ENCODE measurements around the gene OR5T2.
"Not testable (repeated sequence)": the region's sequence is repeated elsewhere in the genome, so short reads cannot be mapped to it uniquely, and the experiment has no call there.

OR5T2 gene

GRCh38 chr11:56234155-56234554 lies at the start of gene OR5T2:
Gene OR5T2, minus strand, starts transcription at chr11:56234255. Its CDS starts 1,193 bp downstream, at chr11:56233062.
- Histone ChIP-seq H3K9ac (ENCODE audit: low read length in 2 of 2) (no peak within 1 kb of the TSS), H3K36me3 (ENCODE audit: control insufficient read depth in 2 of 2, insufficient read depth in 2 of 2, low read length in 2 of 2) (no peaks in the 10 kb centered on the region), H3K4me1 (ENCODE audit: control insufficient read depth, insufficient read depth, low read length) (no peaks in the 10 kb centered on the region), H3K27ac (ENCODE audit: low read length) (no peak within 1 kb of the TSS), H3K9me3 (ENCODE audit: control insufficient read depth in 2 of 2, low read length in 2 of 2) (peaks cover 0 to 2% of the 10 kb centered on the region in 2 donors), H3K4me3 (ENCODE audit: low read length in 2 of 2) (no peak within 1 kb of the TSS), H3K27me3 (ENCODE audit: control insufficient read depth in 1 of 2, insufficient read depth in 2 of 2, low read length in 2 of 2) (no peaks in the 10 kb centered on the region)

- Histone ChIP-seq H3K27ac (ENCODE audit: low read length) (no peak within 1 kb of the TSS), H3K4me3 (ENCODE audit: low read length in 2 of 2) (no peak within 1 kb of the TSS), H3K36me3 (ENCODE audit: control insufficient read depth in 2 of 2, insufficient read depth in 2 of 2, low read length in 2 of 2) (no peaks in the 10 kb centered on the region), H3K4me1 (ENCODE audit: control insufficient read depth, insufficient read depth, low read length) (no peaks in the 10 kb centered on the region), H3K27me3 (ENCODE audit: control insufficient read depth in 1 of 2, insufficient read depth in 2 of 2, low read length in 2 of 2) (no peaks in the 10 kb centered on the region), H3K9me3 (ENCODE audit: control insufficient read depth in 2 of 2, low read length in 2 of 2) (no peaks in the 10 kb centered on the region), H3K9ac (ENCODE audit: low read length in 2 of 2) (no peak within 1 kb of the TSS)
Measured at GRCh38 chr11:56273854-56274253, 39.8 kb upstream of the OR5T2 start, which contains the start of gene OR5T1. Gene OR5T1, plus strand, starts transcription at chr11:56274154. Its CDS starts 1,485 bp downstream, at chr11:56275639.

- no peaks in the 10 kb centered on the region for H3K36me3 ChIP-seq (ENCODE audit: control insufficient read depth in 2 of 2, insufficient read depth in 2 of 2, low read length in 2 of 2)
- H3K4me1 ChIP-seq (ENCODE audit: control insufficient read depth, insufficient read depth, low read length) = no peaks in the 10 kb centered on the region
- H3K9ac ChIP-seq (ENCODE audit: low read length in 2 of 2) = no peak overlapping the region
- H3K9me3 ChIP-seq (ENCODE audit: control insufficient read depth in 2 of 2, low read length in 2 of 2) = no peaks in the 10 kb centered on the region
- H3K27ac ChIP-seq (ENCODE audit: low read length) = no peak overlapping the region
- H3K27me3 ChIP-seq (ENCODE audit: control insufficient read depth in 1 of 2, insufficient read depth in 2 of 2, low read length in 2 of 2) = no peaks in the 10 kb centered on the region
- no peak overlapping the region for H3K4me3 ChIP-seq (ENCODE audit: low read length in 2 of 2)
Measured at GRCh38 chr11:56271092-56271491, 37.0 kb upstream of the OR5T2 start.

- Histone ChIP-seq H3K4me3 (ENCODE audit: low read length in 2 of 2) (no peak within 1 kb of the TSS), H3K9me3 (ENCODE audit: control insufficient read depth in 2 of 2, low read length in 2 of 2) (no peaks in the 10 kb centered on the region), H3K36me3 (ENCODE audit: control insufficient read depth in 2 of 2, insufficient read depth in 2 of 2, low read length in 2 of 2) (no peaks in the 10 kb centered on the region), H3K4me1 (ENCODE audit: control insufficient read depth, insufficient read depth, low read length) (no peaks in the 10 kb centered on the region), H3K27me3 (ENCODE audit: control insufficient read depth in 1 of 2, insufficient read depth in 2 of 2, low read length in 2 of 2) (no peaks in the 10 kb centered on the region), H3K9ac (ENCODE audit: low read length in 2 of 2) (no peak within 1 kb of the TSS), H3K27ac (ENCODE audit: low read length) (no peak within 1 kb of the TSS)
Measured at GRCh38 chr11:56251954-56252353, 17.9 kb upstream of the OR5T2 start, which contains the start of gene OR5T3. Gene OR5T3, plus strand, starts transcription at chr11:56252254. Its CDS starts 0 bp downstream, at chr11:56252254.

- not testable (repeated sequence) for H3K36me3 ChIP-seq (ENCODE audit: control insufficient read depth in 2 of 2, insufficient read depth in 2 of 2, low read length in 2 of 2); H3K27me3 ChIP-seq (ENCODE audit: control insufficient read depth in 1 of 2, insufficient read depth in 2 of 2, low read length in 2 of 2); H3K9ac ChIP-seq (ENCODE audit: low read length in 2 of 2); H3K9me3 ChIP-seq (ENCODE audit: control insufficient read depth in 2 of 2, low read length in 2 of 2); H3K27ac ChIP-seq (ENCODE audit: low read length); H3K4me3 ChIP-seq (ENCODE audit: low read length in 2 of 2); H3K4me1 ChIP-seq (ENCODE audit: control insufficient read depth, insufficient read depth, low read length)
Measured at GRCh38 chr11:56219735-56220134, 14.3 kb downstream of the OR5T2 start.

GRCh38 chr11:56214537-56214936 lies 19.5 kb downstream of the OR5T2 start:
- Histone ChIP-seq H3K4me3 (ENCODE audit: low read length in 2 of 2) (no peak overlapping the region), H3K4me1 (ENCODE audit: control insufficient read depth, insufficient read depth, low read length) (no peaks in the 10 kb centered on the region), H3K9me3 (ENCODE audit: control insufficient read depth in 2 of 2, low read length in 2 of 2) (no peaks in the 10 kb centered on the region), H3K9ac (ENCODE audit: low read length in 2 of 2) (no peak overlapping the region), H3K27me3 (ENCODE audit: control insufficient read depth in 1 of 2, insufficient read depth in 2 of 2, low read length in 2 of 2) (no peaks in the 10 kb centered on the region), H3K27ac (ENCODE audit: low read length) (no peak overlapping the region), H3K36me3 (ENCODE audit: control insufficient read depth in 2 of 2, insufficient read depth in 2 of 2, low read length in 2 of 2) (no peaks in the 10 kb centered on the region)

GRCh38 chr11:56207790-56208189 lies 26.3 kb downstream of the OR5T2 start:
- H3K27ac ChIP-seq (ENCODE audit: low read length) = no peak overlapping the region
- no peaks in the 10 kb centered on the region for H3K9me3 ChIP-seq (ENCODE audit: control insufficient read depth in 2 of 2, low read length in 2 of 2)
- no peak overlapping the region for H3K9ac ChIP-seq (ENCODE audit: low read length in 2 of 2)
- H3K36me3 ChIP-seq (ENCODE audit: control insufficient read depth in 2 of 2, insufficient read depth in 2 of 2, low read length in 2 of 2) = no peaks in the 10 kb centered on the region
- no peak overlapping the region for H3K4me3 ChIP-seq (ENCODE audit: low read length in 2 of 2)
- H3K27me3 ChIP-seq (ENCODE audit: control insufficient read depth in 1 of 2, insufficient read depth in 2 of 2, low read length in 2 of 2) = no peaks in the 10 kb centered on the region
- H3K4me1 ChIP-seq (ENCODE audit: control insufficient read depth, insufficient read depth, low read length) = no peaks in the 10 kb centered on the region

- Histone ChIP-seq H3K4me3 (ENCODE audit: low read length in 2 of 2) (no peak overlapping the region), H3K27me3 (ENCODE audit: control insufficient read depth in 1 of 2, insufficient read depth in 2 of 2, low read length in 2 of 2) (no peaks in the 10 kb centered on the region), H3K36me3 (ENCODE audit: control insufficient read depth in 2 of 2, insufficient read depth in 2 of 2, low read length in 2 of 2) (no peaks in the 10 kb centered on the region), H3K4me1 (ENCODE audit: control insufficient read depth, insufficient read depth, low read length) (no peaks in the 10 kb centered on the region), H3K9me3 (ENCODE audit: control insufficient read depth in 2 of 2, low read length in 2 of 2) (no peaks in the 10 kb centered on the region), H3K9ac (ENCODE audit: low read length in 2 of 2) (no peak overlapping the region), H3K27ac (ENCODE audit: low read length) (no peak overlapping the region)
Measured at GRCh38 chr11:56197367-56197766, 36.7 kb downstream of the OR5T2 start.

GRCh38 chr11:56196705-56197104 lies 37.4 kb downstream of the OR5T2 start:
- H3K36me3 ChIP-seq (ENCODE audit: control insufficient read depth in 2 of 2, insufficient read depth in 2 of 2, low read length in 2 of 2) = no peaks in the 10 kb centered on the region
- no peaks in the 10 kb centered on the region for H3K4me1 ChIP-seq (ENCODE audit: control insufficient read depth, insufficient read depth, low read length)
- no peak overlapping the region for H3K4me3 ChIP-seq (ENCODE audit: low read length in 2 of 2)
- H3K27me3 ChIP-seq (ENCODE audit: control insufficient read depth in 1 of 2, insufficient read depth in 2 of 2, low read length in 2 of 2) = no peaks in the 10 kb centered on the region
- no peaks in the 10 kb centered on the region for H3K9me3 ChIP-seq (ENCODE audit: control insufficient read depth in 2 of 2, low read length in 2 of 2)
- no peak overlapping the region for H3K27ac ChIP-seq (ENCODE audit: low read length)
- H3K9ac ChIP-seq (ENCODE audit: low read length in 2 of 2) = no peak overlapping the region

GRCh38 chr11:56188602-56189001 lies 45.5 kb downstream of the OR5T2 start:
- Histone ChIP-seq H3K27me3 (ENCODE audit: control insufficient read depth in 1 of 2, insufficient read depth in 2 of 2, low read length in 2 of 2) (no peaks in the 10 kb centered on the region), H3K4me3 (ENCODE audit: low read length in 2 of 2) (no peak overlapping the region), H3K36me3 (ENCODE audit: control insufficient read depth in 2 of 2, insufficient read depth in 2 of 2, low read length in 2 of 2) (no peaks in the 10 kb centered on the region), H3K9me3 (ENCODE audit: control insufficient read depth in 2 of 2, low read length in 2 of 2) (no peaks in the 10 kb centered on the region), H3K27ac (ENCODE audit: low read length) (no peak overlapping the region), H3K9ac (ENCODE audit: low read length in 2 of 2) (no peak overlapping the region), H3K4me1 (ENCODE audit: control insufficient read depth, insufficient read depth, low read length) (no peaks in the 10 kb centered on the region)

- Histone ChIP-seq H3K4me3 (ENCODE audit: low read length in 2 of 2) (no peak overlapping the region), H3K4me1 (ENCODE audit: control insufficient read depth, insufficient read depth, low read length) (no peaks in the 10 kb centered on the region), H3K36me3 (ENCODE audit: control insufficient read depth in 2 of 2, insufficient read depth in 2 of 2, low read length in 2 of 2) (no peaks in the 10 kb centered on the region), H3K27me3 (ENCODE audit: control insufficient read depth in 1 of 2, insufficient read depth in 2 of 2, low read length in 2 of 2) (no peaks in the 10 kb centered on the region), H3K9ac (ENCODE audit: low read length in 2 of 2) (no peak overlapping the region), H3K27ac (ENCODE audit: low read length) (no peak overlapping the region), H3K9me3 (ENCODE audit: control insufficient read depth in 2 of 2, low read length in 2 of 2) (peaks cover 0 to 5% of the 10 kb centered on the region in 2 donors)
Measured at GRCh38 chr11:56183459-56183858, 50.6 kb downstream of the OR5T2 start.
